H1 (cell line): ENCODE measurements around the gene HDX. TPM values are rescaled to one million over a fixed set of nuclear protein-coding genes. Genes with fewer than 3 reads are reported as not detected.

ENCODE experiments used
- SIN3A ChIP-seq, 2 experiments: IDR thresholded peaks in 1 of 2; conservative IDR thresholded peaks in 1 of 2; 2 replicates each; pipeline ENCODE4 v1.6.1; 2011 to 2012; ENCODE audit warnings: low read length in 2 of 2, improper control_type of control experiment in 1 of 2, low read depth in 1 of 2, mild to moderate bottlenecking in 1 of 2
- YY1 ChIP-seq: IDR thresholded peaks from 2 replicates; pipeline ENCODE4 v1.6.1; 2011; ENCODE audit warnings: low read depth, mild to moderate bottlenecking, low read length
- polyA plus RNA-seq, 7 experiments: library from polyadenylated mRNA; depleted of rRNA in 3 of 7; stranded (reverse) in 5 of 7; unstranded in 2 of 7; fragments of >200 nt in 5 of 7; fragments of 200-250 nt in 2 of 7; gene quantifications; 1 replicate in 5 of 7; 2 replicates in 1 of 7; 4 replicates in 1 of 7; pipeline versions ENCODE4 v1.2.1 to v1.2.3, GENCODE V29; 2011 to 2013; ENCODE audit warnings: missing spikeins in 2 of 7, mixed read lengths in 2 of 7
- total RNA-seq: library from RNA; stranded (reverse); fragmentation: NEBNext Ultra II Directional; extraction: Animal tissue kit (Norgen Biotek cat#: 25700); gene quantifications from 2 replicates; pipeline ENCODE4 v1.2.1, GENCODE V29; 2021

HDX gene
- total and polyA plus RNA-seq, 2 of the 8 experiments (the other 6 are each of a cell fraction or from before 2014, with no cell fraction given): 0.54 to 10.2 TPM

DNA sequence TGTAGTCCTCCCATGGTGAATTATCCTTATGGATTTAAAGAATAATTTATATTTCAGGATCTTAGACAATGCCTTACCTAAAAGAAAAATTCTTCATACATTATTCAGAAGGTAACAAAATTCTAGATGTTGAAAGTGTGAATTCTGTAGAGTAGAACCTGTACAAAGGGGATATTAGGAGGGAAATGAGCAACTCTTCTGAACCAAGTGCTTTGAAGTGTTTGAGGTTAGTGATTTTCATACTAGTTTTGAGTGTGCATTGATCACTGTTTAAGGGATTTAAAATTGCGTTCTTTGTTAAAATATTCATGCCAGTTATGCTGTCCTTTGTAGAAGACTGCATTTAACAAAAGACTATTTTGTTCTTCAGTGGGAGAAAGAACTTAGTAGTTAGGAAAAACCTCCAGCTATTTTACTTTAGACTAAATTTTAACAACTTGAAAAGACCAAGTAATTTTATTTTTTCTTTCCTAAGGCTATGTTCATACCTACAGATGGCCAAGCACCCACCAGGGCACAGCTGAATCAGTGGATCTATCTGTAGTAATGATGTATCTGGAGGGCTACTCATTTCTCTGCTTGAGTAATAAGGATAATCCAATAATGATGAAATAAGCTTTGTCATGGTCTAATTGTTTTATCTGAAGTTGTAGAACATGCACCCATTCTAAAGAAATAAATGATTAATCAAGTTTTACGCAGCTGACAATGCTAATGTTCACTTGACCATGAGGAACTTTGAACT lies 180.0 kb downstream of the HDX start (continued):
- no peak for TF ChIP-seq YY1
- TF ChIP-seq SIN3A (conservative IDR thresholded peaks at IDR 0.05 in 1 of 2, IDR thresholded peaks at IDR 0.05 in 1 of 2; ENCODE audit: low read depth in 1 of 2, low read length in 2 of 2): no peak
